GM19468 (cell line): ENCODE results near the gene HSPBP1.

Source experiments
- ATAC-seq: cut with Tn5 transposase; IDR thresholded peaks from one replicate; pipeline ENCODE4 v1.9.1; 2021; ENCODE audit warnings: mild to moderate bottlenecking, moderate library complexity, moderate number of reproducible peaks; ENCODE audit not compliant: unreplicated experiment; ENCODE audit errors: extremely low read depth

The HSPBP1 gene

DNA sequence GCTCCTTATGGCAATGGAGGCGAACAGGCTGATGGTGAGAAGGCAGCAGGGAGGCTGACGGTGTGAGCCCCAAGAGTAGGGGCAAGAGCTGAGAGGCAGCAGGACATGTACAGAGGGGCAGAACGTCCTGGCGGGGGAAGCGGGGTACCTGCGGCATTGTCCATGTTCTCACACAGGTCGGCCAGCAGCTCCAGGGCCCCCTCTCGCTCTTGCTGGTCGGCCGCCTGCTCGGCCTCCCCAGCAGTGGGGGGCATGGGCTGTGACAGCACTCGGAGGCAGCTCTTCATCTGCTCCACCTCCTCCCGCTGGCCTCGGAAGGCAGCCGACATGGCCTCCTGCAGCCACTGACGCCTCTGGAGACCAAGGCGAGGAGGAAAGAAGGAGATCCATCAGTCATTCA is 2.4 kb downstream of the HSPBP1 start:
- no peak for ATAC-seq

DNA sequence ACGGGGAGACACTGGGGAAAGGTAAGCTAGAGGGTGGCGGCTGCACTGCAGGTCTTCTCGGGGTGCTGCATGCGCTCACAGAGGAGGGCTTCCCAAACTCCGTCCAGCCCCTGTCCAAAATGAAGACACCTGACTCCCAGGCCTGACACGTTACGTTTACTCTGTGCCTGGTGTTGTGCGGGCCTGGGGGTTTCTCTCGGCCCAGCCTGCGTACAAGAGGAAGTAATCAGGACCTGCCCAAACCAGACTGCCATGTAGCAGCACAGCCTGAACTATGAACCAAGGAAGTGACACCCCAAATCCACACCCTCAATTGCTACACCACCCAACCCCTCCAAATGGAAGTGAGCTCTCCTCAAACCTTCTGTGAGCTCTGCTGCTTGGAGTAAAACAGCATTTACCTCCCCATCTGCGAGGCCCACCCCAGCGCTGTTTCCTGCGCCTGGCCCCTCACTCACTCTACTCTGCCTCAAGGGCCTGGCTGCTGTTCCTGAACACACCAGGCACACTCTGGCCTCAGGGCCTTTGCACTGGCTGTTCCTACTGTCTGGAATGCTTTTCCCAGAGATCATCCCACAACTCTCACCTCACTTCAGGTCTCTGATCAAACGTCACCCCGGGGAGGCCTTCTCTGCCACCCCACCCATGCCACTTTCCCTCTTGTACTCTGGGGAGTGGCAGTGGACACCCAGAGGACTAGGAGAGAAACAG is 3.0 kb downstream of the HSPBP1 start:
- ATAC-seq = no peak

DNA sequence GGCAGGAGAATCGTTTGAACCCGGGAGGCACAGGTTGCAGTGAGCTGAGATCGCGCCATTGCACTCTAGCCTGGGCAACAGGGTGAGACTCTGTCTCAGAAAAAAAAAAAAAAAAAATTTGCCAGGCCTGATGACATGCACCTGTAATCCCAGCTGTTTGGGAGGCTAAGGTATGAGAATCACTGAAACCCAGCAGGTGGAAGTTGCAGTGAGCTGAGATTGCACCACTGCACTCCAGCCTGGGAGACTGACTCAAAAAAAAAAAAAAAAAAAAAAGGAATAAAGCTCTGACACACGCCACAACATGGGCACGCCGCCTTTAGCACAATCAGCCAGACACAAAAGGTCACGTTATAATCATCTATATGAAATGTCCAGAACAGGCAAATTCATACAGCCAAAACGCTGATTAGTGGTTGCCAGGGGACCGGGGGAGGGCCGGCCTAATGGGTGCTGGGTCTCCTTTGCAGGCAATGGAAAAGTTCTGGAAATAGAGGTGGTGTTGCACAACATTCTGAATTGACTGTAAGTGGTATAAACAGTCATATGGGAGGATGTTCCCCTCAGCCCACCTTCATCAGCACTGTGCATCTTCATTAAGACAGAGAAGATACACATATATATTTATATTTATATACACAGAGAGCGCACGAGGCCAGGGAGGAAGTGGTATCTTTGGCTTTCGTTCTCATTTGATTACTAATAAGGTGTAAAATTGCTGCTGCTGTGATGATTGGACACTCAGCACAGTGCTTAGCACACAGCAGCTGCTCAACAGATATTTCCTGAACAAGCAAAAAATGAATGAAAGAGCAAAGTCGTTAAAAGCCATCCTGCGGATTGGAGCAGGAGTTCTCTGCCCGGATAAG is 3.8 kb downstream of the HSPBP1 start:
- peak; percentile 35 for ATAC-seq

DNA sequence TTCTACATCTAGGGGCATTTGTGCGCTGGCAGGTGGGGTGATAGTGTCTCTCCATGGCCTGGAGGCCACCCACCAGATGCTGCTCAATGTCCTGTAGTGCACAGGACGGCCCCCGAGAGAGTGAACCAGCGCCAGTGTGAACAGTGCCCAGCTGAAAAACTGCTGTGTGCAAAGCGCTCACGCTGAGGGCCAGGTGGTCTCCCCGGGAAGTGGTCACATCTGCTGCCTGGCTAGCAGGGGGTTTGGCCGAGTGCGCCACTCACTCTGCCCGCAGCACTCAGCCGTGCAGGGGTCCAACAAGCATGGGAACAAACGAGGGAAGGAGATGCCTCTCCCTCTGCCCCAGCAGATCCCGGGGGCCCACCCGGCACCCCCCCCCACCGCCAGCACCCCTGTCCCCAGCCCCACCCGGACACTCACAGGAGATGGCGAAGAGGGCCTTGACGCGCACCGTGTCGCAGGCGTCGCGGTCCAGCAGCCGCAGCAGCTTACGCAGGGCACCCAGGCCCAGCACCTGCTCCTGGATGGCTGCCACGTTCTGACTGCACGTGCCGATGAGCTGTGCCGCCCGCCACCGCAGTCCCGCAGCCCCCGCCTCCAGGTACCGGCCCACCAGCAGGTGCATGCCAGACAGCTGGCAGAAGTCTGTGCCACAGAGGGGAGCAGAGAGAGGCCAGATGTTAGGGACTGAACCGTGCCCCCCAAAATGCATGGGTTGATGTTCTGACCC is 5.8 kb downstream of the HSPBP1 start:
- no peak for ATAC-seq

DNA sequence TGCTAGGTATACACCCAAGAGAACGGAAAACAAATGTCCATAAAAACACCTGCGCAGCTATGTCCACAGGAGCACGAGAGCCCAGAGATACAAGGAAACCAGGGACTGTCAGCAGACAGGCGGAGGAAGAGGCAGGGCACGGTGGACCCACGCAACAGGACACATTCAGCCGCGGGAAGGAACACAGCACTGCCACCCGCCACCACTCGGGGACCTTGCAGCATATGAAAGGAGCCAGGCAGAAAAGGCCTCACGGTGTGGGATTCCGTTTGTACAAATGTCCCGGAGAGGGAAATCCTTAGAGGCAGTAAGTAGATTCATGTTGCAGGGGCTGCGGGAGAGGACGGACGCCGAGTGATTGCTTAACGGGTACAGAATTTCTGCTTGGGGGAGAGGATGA is 7.8 kb downstream of the HSPBP1 start:
- no peak for ATAC-seq

DNA sequence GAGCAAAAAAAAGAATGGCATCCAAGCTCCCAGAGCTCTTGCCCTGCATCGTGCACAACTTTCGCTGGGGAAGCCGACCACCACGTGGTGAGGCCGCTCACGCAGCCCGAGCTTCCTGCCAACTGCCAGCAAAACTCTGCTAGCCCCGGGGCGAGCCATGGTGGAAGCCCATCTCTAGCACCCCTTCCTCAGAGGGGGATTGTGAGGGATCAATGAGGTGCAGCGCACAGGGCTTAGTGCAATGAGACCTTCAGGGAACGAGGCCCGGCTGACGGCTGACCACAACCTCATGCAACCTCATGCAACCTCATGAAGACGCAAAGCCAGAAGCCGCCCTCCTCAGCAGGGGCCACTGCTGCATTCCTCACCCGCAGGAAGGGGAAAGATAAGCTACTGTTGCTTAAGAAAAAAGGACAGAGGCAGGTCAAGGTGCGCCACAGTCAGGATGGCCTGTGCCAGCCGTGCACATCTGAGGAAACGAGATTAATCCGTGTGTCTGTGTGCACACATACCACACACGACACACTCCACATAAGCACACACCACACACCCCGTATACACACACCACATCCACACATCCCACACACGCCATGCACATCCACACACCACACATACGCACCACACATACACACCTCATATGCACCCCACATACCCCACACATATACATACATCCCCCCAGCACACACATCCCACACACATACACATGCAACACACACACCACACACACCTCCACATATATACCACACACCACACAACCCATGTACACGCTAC is 9.6 kb downstream of the HSPBP1 start:
- ATAC-seq = no peak

DNA sequence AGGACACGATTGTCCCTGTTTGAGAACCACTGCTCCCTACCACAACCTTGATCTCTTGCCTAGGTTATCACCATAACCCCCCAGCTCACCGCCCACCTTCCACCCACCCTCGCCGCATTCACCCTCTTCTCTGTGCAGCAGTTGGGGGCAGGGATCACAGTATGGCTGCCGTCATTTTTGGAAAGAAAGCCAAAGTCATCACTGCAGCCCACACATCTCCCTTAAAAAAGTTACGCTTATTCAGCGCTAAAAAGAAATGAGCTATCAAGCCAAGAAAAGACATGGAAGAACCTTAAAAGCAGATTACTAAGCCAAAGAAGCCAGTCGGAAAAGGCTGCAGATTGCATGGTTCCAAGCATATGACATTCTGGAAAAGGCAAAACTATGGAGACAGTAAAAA is 10.6 kb downstream of the HSPBP1 start:
- ATAC-seq = no peak

DNA sequence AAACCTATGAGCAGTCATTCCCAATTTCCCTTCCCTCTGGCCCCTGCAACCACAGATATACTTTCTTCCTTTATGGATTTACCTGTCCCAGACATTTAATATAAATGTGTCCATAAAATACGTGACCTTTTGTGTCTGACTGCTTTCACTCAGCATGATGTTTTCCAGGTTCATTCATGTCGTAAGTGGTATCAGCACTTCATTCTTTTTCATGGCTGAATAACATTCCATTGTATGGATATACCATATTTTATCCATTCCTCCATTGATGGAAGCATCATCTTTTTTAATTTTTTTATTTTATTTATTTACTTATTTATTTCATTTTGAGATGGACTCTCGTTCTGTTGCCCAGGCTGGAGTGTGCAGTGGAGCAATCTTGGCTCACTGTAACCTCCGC is 13.1 kb downstream of the HSPBP1 start:
- no peak for ATAC-seq

DNA sequence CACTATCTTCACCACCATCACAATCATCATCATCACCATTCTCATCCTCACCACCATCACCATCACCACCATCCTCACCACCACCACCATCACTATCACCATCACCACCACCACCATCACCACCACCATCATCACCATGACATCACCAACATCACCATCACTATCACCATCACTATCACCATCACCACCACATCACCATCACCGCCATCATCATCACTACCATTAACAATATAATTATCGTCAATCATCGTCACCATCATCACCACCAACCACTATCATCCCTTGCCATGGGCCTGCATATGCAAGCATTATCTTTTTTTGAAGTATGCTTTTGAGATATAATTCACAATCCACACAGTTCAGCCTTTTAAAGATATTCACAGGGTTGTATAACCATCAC is 13.5 kb downstream of the HSPBP1 start:
- ATAC-seq = no peak

DNA sequence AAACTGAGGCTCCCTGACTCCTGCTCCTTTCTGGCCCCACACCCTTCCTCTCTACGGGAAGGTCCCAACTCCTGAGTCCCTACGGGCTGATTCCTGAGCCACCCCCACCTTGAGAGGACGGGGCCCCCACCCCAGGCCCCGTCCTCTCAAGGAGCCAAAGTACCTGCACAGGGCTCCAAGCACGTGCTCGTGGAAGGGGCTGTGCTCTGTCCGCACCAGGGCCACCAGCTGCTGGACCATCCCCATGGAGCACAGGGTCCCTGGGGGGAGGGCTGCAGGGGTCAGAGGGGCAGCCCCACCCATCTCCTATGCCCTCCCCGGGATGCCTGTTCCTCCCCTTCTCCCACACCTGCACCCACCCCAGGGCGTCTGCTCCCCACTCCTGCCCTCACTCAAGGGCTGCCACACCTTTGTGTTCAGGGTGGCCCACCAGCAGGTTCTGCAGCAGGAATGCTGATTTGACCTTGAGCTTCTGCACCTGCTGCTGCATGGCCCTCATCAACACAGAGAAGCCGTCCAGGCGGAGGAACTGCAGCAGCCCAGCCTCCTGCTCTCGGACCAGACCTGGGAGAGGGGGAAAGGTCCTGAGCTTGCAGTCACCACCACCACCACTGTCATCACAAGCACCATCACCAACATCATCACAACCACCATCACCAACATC is 14.1 kb downstream of the HSPBP1 start:
- no peak for ATAC-seq

DNA sequence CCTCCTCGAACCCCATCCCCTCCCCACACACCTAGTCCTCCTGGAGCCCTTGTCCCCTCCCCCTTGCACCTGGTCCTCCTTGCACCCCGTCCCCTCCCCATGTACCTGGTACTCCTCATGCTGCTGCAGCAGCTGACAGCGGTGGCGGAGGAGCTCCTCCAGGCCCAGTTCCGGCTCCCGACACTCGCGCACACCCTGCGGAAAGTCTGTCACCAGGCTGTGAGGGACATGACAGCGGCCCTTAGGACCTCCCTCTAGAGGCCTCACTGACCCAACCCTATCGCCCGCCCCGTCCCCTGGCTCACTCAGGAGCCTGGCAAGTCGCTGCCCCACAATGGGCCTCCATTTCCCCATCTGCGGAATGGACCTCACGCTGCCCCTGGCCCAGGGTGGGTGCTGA is 14.7 kb downstream of the HSPBP1 start:
- ATAC-seq = no peak

DNA sequence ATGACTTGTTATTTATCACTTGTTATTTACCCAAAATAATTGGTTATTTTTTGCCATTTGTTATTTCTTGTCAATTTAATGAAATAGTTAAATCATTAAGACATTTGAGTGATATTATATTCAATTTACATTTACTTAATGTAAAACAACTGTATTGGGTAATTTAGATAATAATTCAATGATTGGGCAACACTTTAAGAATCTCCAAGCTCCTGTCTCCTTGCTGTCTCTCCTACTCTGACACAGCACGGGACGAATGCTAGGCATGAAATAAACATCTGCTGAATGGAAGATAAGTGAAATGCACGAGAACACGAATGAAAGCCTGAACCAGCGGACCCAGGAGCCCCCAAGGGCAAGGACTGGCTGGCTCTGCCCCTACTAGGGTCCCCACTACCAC is 15.4 kb downstream of the HSPBP1 start:
- ATAC-seq = no peak

DNA sequence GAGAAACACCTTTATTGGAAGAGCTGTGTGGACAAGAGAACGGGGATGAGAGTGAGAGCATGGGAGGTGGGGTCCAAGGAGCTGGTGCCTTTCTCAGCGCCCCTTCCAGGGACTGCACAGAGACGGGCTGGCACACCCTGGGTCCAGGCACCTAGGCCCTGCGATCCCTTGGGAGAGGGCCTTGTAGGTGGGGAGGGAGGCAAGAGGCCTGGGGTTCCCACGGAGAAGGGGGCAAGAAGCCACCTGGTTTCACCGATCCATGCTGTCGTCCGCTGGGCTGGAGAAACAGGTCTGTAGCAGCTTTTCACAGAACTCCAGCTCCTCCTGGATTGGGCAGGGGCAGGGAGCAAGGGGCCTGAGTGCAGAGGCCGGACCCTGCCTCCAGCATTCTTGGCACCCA is 17.6 kb downstream of the HSPBP1 start:
- ATAC-seq = no peak

DNA sequence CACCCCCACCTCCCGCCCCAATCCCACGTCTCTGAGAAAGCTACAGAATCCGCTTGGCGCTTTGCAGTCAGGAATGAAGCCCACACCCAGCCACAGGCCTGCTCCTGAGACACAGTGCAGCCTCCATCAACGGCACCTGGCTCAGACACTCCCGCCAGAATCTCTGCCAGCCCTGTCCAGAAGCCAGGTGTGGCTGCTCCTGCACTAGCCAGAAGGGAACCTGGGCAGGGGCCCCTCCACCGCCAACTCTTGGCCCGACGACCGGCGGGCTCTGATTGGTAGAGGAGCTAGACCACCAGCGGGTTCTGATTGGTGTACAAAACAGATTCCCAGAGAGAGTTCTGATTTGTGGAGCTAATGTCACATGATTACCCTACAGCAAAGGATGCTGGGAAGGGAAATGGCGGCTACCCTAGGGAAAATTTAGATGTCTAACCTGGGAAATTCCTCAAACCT is 18.2 kb downstream of the HSPBP1 start:
- no peak for ATAC-seq

DNA sequence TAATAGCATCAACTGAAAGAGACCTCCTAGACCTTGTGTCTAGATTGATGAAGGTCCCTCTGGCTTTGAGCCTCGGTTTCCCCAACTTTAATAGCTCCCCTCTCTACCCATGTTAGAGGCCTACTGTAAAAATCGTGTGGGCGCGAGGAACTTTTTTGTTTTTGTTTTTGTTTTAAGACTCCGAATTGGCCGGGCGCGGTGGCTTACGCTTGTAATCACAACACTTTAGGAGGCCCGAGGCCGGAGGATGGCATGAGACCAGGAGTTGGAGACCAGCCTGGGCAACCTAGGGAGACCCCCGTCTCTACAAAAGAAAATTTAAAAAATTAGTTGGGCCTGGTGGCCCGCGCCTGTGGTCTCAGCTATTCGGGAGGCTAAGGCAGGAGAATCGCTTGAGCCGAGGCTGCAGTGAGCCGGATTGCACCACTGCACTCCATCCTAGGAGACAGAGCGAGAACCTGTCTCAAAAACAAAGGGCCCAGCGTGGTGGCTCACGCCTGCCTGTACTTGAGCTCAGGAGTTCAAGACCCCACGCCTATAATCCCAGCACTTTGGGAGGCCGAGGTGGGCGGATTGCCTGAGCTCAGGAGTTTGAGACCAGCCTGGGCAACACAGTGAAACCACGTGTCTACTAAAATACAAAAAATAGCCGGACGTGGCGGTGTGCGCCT is 20.2 kb downstream of the HSPBP1 start:
- ATAC-seq = no peak

DNA sequence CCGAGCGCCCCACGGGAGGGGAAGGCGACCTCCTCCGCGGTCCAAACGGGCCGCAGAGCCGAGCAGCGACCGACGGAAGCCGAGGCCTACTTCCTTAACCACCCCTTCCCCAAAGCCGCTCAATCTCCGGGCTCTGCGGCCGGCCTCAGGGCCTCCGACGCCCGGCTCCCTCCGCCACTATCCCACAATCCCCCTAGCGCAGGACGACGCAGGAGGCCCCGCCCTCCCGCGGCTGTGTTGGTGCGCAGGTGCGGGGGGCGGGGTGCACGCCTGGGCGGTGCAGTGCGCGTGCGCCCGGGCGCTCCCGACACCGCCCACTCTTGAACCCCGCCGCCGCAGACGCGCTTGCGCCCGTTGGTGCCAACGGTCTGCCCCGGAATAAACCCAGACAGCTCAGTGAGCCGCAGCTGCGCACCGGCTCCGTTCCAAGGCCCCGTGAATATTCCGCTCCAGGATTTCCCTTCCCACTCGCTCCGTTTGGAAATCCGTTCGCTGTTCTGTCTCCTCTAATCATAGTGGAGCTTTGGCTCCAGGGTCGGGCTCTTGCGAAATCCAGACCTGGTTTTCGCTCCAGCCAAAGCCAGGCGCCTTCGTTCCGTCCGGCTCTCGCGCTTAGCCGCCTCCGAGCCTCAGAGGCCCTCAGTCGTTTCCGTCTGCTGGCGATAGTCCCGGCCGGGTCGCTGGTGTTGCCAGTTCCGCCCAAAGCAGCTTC is 20.9 kb downstream of the HSPBP1 start, which contains the start of gene PPP6R1:
Gene PPP6R1, minus strand, starts transcription at position 190 of the 712 bp plus-strand sequence. CDS start 11,914 bp downstream, outside the sequence.
- ATAC-seq = peak; percentile 55

DNA sequence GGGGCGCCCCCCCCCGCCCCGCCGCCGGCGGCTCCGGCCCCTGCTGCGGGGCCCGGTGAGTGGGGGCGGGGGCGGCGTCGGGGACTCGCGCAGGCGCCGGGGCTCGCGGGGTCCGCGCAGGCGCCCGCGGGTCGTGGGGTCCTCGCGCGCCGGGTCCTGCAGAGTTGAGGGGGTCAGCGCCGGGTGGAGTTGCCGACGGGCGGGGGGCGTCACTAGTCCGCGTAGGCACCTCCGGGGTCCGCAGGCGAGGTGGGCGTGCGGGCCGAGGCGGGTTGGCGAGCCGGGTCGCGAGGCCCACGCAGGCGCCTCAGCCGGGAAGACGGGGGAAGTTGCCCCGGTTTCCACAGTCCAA is 21.5 kb downstream of the HSPBP1 start:
- ATAC-seq = no peak
